ENCODE measurements around the gene A3GALT2. TPM values are rescaled to one million over a fixed set of nuclear protein-coding genes. Genes with fewer than 3 reads are reported as not detected.

A3GALT2 gene
- not detected in 2 replicates for total RNA-seq

DNA sequence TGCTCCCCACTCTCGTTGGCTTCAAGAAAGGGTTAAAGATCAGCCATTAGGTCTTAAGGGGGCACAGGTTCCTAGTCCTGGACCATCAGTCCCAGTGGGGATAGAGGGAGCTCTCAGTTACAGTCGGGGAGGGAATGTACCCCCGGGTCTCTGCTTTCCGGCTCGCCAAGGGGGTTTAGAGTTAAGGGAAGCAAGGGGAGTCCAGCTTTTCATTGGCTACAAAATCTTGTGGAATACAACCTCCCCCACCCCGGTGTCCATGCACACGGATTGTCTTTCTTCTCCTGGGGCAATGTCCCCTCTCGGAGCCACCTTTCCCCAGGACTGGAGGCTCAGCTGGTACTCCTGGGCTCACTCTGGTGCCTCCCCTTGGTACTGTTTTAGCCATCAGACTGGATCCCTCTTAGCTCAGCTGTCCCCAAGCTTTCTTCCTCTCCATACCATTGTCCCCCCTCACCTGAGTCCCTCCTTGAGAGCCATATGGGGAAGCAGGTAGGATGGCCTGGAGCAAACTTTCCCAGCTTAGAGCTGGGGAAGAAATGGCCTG, at the start of gene A3GALT2:
TSS of gene A3GALT2 (minus strand) at position 480 of the 547 bp plus-strand sequence. CDS start at position 480, 0 bp downstream.

Other genes with a start within 250 kb of the A3GALT2 start
- gene AZIN2, start 239.9 kb downstream of the A3GALT2 start, total RNA-seq: 4.5 and 5.2 TPM in 2 replicates
- gene TRIM62, start 139.1 kb downstream of the A3GALT2 start, total RNA-seq: 4.0 and 4.2 TPM in 2 replicates
- 12.2 and 16.6 TPM in 2 replicates for gene ZNF362, start 64.6 kb downstream of the A3GALT2 start, total RNA-seq
- 159 and 163 TPM in 2 replicates for gene PHC2, start 110.0 kb upstream of the A3GALT2 start, total RNA-seq
- gene ZSCAN20, start 151.5 kb upstream of the A3GALT2 start, total RNA-seq: 3.7 and 4.9 TPM in 2 replicates